ENCODE data around the gene TIAL1. TPM values are rescaled to one million over a fixed set of nuclear protein-coding genes. Genes with fewer than 3 reads are reported as not detected.

Gene TIAL1
- total RNA-seq, 1 experiment from 2014 or later: 174 TPM

DNA sequence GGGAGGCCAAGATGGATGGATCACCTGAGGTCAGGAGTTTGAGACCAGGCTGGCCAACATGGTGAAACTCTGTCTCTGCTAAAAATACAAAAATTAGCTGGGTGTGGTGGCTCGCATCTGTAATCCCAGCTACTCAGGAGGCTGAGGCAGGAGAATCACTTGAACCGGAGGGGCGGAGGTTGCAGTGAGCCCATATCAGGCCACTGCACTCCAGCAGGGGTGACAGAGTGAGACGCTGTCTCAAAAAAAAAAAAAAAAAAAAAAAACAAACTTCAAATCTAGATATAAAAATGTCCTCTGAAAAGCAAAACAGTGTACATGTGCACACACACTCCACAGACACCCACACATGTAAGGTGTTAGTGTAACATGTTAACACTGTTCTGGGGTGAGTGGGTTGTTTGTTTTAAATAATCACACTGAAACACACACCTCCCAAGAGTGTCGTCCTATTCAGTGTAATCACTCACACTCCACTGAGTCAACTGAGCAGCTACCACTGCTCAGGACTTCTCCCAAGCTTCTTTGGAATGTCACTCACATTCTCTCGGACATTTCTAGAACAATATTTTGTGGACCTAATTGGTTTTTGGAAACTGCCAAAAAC, 41.5 kb downstream of the TIAL1 start:
- CTCF ChIA-PET: no interaction called here
- Histone ChIP-seq H3K9me3 (no peaks in the 10 kb centered on the region), H3K4me3 (ENCODE audit: low read depth, low read length) (no peak overlapping the region), H3K27me3 (replicated peaks; ENCODE audit: control insufficient read depth, insufficient read depth, low read length) (no peaks in the 10 kb centered on the region), H3K4me1 (no peaks in the 10 kb centered on the region), H3K36me3 (ENCODE audit: control insufficient read depth, insufficient read depth, low read length) (no peaks in the 10 kb centered on the region)
- Mint-ChIP-seq H3K27ac (ENCODE audit: unreplicated experiment) (no peak overlapping the region), H3K9me3 (ENCODE audit: unreplicated experiment) (no peaks in the 10 kb centered on the region), H3K27me3 (ENCODE audit: insufficient read depth, unreplicated experiment) (peaks cover 4% of the 10 kb centered on the region), H3K4me1 (ENCODE audit: low read depth, unreplicated experiment) (no peaks in the 10 kb centered on the region), H3K36me3 (ENCODE audit: insufficient read depth, unreplicated experiment) (no peaks in the 10 kb centered on the region), H3K4me3 (ENCODE audit: unreplicated experiment) (no peak overlapping the region)
- no TSS peak for BruUV-seq (replicated peaks)
- TF ChIP-seq CTCF (IDR thresholded peaks at IDR 0.05; ENCODE audit: insufficient read depth in 1 of 2, low read depth in 1 of 2, low read length in 1 of 2, severe bottlenecking in 1 of 2, unreplicated experiment in 1 of 2): no peak
- POLR2A ChIA-PET: no interaction called here
- DNase-seq: no peak
- intact Hi-C loops (cut with micrococcal nuclease; ENCODE audit: unreplicated experiment): no loop called here

DNA sequence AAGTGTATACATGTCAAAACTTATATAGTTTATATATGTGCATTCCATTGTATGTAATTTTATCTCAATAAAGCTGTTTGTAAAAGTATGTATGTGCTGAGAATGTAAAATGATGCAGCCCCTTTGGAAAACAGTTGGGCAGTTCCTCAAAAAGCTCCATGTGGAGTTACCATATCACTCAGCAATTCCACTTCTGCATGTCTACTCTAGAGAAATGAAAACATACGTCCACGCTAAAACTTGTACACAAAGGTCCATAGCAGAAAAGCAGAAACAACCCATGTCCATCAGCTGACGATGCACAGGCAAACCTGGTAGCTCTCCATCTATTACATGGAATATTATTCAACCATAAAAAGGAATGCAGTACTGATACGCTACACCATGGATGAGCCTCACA, 45.9 kb downstream of the TIAL1 start:
- no peak overlapping the region for H3K4me3 Mint-ChIP-seq (ENCODE audit: unreplicated experiment)
- H3K27me3 Mint-ChIP-seq (ENCODE audit: insufficient read depth, unreplicated experiment): peaks cover 8% of the 10 kb centered on the region
- no peak overlapping the region for H3K4me3 ChIP-seq (ENCODE audit: low read depth, low read length)
- no peaks in the 10 kb centered on the region for H3K4me1 Mint-ChIP-seq (ENCODE audit: low read depth, unreplicated experiment)
- TF ChIP-seq CTCF (IDR thresholded peaks at IDR 0.05; ENCODE audit: insufficient read depth in 1 of 2, low read depth in 1 of 2, low read length in 1 of 2, severe bottlenecking in 1 of 2, unreplicated experiment in 1 of 2): no peak
- H3K9me3 ChIP-seq: no peaks in the 10 kb centered on the region
- H3K36me3 Mint-ChIP-seq (ENCODE audit: insufficient read depth, unreplicated experiment): no peaks in the 10 kb centered on the region
- H3K36me3 ChIP-seq (ENCODE audit: control insufficient read depth, insufficient read depth, low read length): no peaks in the 10 kb centered on the region
- intact Hi-C loops (cut with micrococcal nuclease; ENCODE audit: unreplicated experiment): no loop called here
- no peak for DNase-seq
- CTCF ChIA-PET: no interaction called here
- H3K9me3 Mint-ChIP-seq (ENCODE audit: unreplicated experiment): no peaks in the 10 kb centered on the region
- no TSS peak for BruUV-seq (replicated peaks)
- no peaks in the 10 kb centered on the region for H3K4me1 ChIP-seq
- no peaks in the 10 kb centered on the region for H3K27me3 ChIP-seq (replicated peaks; ENCODE audit: control insufficient read depth, insufficient read depth, low read length)
- POLR2A ChIA-PET: no interaction called here
- no peak overlapping the region for H3K27ac Mint-ChIP-seq (ENCODE audit: unreplicated experiment)

DNA sequence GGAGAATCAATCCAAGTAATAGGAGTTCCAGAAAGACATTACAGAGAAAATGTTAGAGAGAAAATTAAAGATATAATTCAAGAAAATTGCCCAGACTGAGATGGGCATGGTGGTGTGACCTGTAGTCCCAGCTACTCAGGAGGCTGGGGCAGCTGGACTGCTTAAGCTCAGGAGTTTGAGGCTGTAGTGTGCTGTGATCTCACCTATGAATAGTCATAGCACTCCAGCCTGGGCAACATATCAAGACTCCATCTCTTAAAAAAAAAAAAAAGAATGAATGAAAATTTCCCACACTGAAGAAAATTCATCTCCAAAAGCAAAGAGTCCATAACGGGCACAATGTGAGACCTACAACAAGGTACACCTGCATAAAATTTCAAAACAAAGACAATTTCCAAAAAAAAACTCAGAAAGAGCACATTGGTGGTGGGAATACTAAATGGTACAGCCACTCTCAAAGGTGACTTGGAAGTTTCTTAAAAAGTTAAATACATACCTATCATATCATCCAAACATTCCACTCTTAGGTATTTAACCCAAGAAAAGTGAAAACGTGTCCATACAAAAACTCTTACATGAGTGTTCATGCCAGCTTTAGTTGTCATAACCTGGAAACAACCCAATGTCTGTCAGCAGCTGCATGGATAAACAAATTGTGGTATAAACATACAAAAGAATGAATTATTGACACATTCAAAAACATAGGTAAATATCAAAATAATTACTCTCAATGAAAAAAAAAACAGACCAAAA, 47.3 kb downstream of the TIAL1 start:
- no peaks in the 10 kb centered on the region for H3K4me1 ChIP-seq
- ChIA-PET POLR2A (no interaction called here), CTCF (no interaction called here)
- no peaks in the 10 kb centered on the region for H3K36me3 Mint-ChIP-seq (ENCODE audit: insufficient read depth, unreplicated experiment)
- no peak for TF ChIP-seq CTCF (IDR thresholded peaks at IDR 0.05; ENCODE audit: insufficient read depth in 1 of 2, low read depth in 1 of 2, low read length in 1 of 2, severe bottlenecking in 1 of 2, unreplicated experiment in 1 of 2)
- no peak for DNase-seq
- no peaks in the 10 kb centered on the region for H3K36me3 ChIP-seq (ENCODE audit: control insufficient read depth, insufficient read depth, low read length)
- no peak overlapping the region for H3K4me3 ChIP-seq (ENCODE audit: low read depth, low read length)
- H3K4me1 Mint-ChIP-seq (ENCODE audit: low read depth, unreplicated experiment): no peaks in the 10 kb centered on the region
- peaks cover 8% of the 10 kb centered on the region for H3K27me3 Mint-ChIP-seq (ENCODE audit: insufficient read depth, unreplicated experiment)
- H3K9me3 Mint-ChIP-seq (ENCODE audit: unreplicated experiment): no peaks in the 10 kb centered on the region
- no peaks in the 10 kb centered on the region for H3K9me3 ChIP-seq
- BruUV-seq (replicated peaks): no TSS peak
- no peaks in the 10 kb centered on the region for H3K27me3 ChIP-seq (replicated peaks; ENCODE audit: control insufficient read depth, insufficient read depth, low read length)
- no peak overlapping the region for H3K27ac Mint-ChIP-seq (ENCODE audit: unreplicated experiment)
- intact Hi-C loops (cut with micrococcal nuclease; ENCODE audit: unreplicated experiment): no loop called here
- H3K4me3 Mint-ChIP-seq (ENCODE audit: unreplicated experiment): no peak overlapping the region

Data from Caco-2 (cell line).